GM10266 (cell line): Measurements from ENCODE around the gene MSANTD3.
A peak's percentile ranks its signal among the peaks of the same experiment; 100 is the strongest.

Experiments used
- DNase-seq: peaks from one replicate; pipeline ENCODE4 v3.0.0; 2012; ENCODE audit errors: extremely low spot score
- CTCF ChIP-seq: IDR thresholded peaks from 2 replicates; pipeline ENCODE4 v1.5.1; 2012; ENCODE audit warnings: mild to moderate bottlenecking, low read depth; ENCODE audit not compliant: control insufficient read depth, insufficient read depth; ENCODE audit errors: missing control alignments

The MSANTD3 gene

DNA sequence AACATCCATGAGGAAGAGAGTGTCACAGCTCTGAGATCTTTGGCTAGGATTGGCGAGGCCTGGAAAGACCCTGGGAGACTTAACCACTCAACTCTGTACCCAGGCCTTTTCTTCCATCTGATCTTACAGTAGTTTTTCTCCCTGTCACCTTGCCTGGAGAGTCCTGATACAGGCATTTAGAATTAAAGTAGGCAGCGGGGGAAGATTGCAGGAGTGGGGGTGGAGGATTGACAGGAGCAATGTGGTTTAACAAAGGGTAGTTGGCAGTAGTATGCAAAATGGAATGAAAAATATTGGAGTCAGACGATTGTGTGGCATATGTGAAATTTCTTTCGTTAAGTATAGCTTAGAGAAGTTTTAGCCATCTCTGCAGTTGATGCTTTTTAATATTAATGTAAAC, 62.9 kb downstream of the MSANTD3 start:
- no peak for TF ChIP-seq CTCF
- DNase-seq: no peak

DNA sequence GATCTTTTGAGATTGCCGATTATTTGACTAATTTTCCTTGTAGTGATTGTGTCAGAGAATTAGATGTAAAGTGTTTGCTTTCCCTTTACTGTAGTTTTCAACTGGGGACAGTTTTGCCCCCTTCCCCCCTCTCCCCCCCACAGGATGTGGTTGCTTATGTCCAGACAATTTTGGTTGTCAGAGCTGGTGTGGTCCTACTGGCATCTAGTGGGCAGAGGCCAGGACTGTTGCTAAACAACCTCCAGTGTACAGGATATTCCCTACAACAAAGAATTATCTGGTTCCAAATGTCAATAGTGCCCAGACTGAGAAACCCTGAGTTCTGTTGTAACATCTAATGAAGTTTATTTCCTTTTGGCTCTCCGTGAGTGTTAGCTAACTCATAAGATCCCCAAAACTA, 66.0 kb downstream of the MSANTD3 start:
- DNase-seq: no peak
- TF ChIP-seq CTCF: peak; percentile 12

GRCh38 chr9:100498592-100498991, 71.6 kb downstream of the MSANTD3 start:
- no peak for TF ChIP-seq CTCF
- no peak for DNase-seq

DNA sequence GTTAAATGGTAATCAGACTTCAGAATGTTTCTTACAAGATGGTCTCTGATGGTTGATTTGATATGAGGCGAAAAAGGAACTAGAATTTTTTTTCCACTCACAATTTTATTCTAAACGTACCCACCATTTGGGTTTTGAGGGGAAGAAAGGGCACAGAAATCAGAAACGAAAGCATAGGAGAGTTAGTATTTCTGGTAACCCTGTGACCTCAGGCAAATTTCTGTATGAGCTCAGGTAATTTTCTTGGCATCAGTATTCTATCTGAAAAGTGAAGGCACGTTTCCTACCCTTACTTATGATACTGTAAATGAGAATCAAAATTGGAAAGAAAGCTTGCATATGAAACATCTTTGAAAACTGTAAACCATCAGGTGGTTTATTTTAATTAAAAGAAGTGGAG, 72.5 kb downstream of the MSANTD3 start:
- TF ChIP-seq CTCF: no peak
- no peak for DNase-seq

DNA sequence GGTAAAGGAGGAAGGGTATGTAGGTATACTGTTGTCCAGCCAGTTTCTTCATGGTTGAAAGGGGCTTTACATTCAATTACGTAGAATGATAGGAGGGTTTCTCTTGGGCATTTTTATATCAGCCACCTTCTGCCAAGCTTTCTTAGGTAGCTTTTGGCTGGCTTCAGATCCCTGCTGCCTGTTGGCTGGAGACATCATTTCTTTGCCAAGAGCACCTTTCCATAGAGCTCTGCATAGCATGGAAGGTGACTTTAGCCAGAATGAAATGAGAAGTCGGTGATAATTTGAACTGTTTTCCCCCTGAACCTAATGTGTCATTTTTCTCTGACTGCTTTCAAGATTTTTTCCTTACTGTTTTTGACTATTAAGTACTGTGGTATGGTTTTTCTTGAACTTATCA, 72.9 kb downstream of the MSANTD3 start:
- TF ChIP-seq CTCF: no peak

More for the DNA sequence above, 72.9 kb downstream of the MSANTD3 start:
- DNase-seq: no peak
